DOHH2 (cell line): ENCODE measurements around the gene FOLR2.

ENCODE experiments used
- H3F3A ChIP-seq: fragments of 200-600 bp; sonication (generic), shearing (Covaris generic); 2 replicates; pipeline ENCODE4 v1.6.0; 2016; ENCODE audit warnings: antibody characterized with exemption, mild to moderate bottlenecking; ENCODE audit not compliant: control insufficient read depth, insufficient read depth
- H3K27ac ChIP-seq: fragments of 200-600 bp; sonication (generic); 2 replicates; pipeline ENCODE4 v1.5.1; 2014; ENCODE audit warnings: low read depth, mild to moderate bottlenecking, low read length, moderate library complexity
- H3K27me3 ChIP-seq: fragments of 200-600 bp; sonication (generic); 2 replicates; pipeline ENCODE4 v1.6.1; 2014; ENCODE audit warnings: mild to moderate bottlenecking, low read length, mixed read lengths; ENCODE audit not compliant: control insufficient read depth
- H3K36me3 ChIP-seq: fragments of 200-600 bp; sonication (generic); 2 replicates; pipeline ENCODE4 v1.6.1; 2014; ENCODE audit warnings: mild to moderate bottlenecking, low read length, moderate library complexity, mixed read lengths; ENCODE audit not compliant: control insufficient read depth
- H3K4me1 ChIP-seq: fragments of 200-600 bp; sonication (generic); 2 replicates; pipeline ENCODE4 v1.6.1; 2014; ENCODE audit warnings: mild to moderate bottlenecking, low read length, mixed read lengths; ENCODE audit not compliant: control insufficient read depth
- H3K4me2 ChIP-seq: fragments of 200-600 bp; sonication (generic); 2 replicates; pipeline ENCODE4 v1.6.0; 2014; ENCODE audit warnings: mild to moderate bottlenecking, low read length, moderate library complexity
- H3K4me3 ChIP-seq: fragments of 200-600 bp; sonication (generic); 2 replicates; pipeline ENCODE4 v1.5.1; 2014; ENCODE audit warnings: mild to moderate bottlenecking, low read length, mixed read lengths
- H3K79me2 ChIP-seq: fragments of 200-600 bp; sonication (generic); 2 replicates; pipeline ENCODE4 v1.6.1; 2014; ENCODE audit warnings: mild to moderate bottlenecking, low read length, mixed read lengths; ENCODE audit not compliant: control insufficient read depth
- H3K9me2 ChIP-seq: fragments of 200-600 bp; sonication (generic); replicated peaks from 2 replicates; pipeline ENCODE4 v1.6.1; 2014; ENCODE audit warnings: mild to moderate bottlenecking, low read length, mixed read lengths; ENCODE audit not compliant: control insufficient read depth
- H3K9me3 ChIP-seq: fragments of 200-600 bp; sonication (generic); 2 replicates; pipeline ENCODE4 v1.6.1; 2014; ENCODE audit warnings: antibody characterized with exemption, low read length, mixed read lengths; ENCODE audit not compliant: control insufficient read depth, insufficient read depth
- H4K20me1 ChIP-seq: fragments of 200-600 bp; sonication (generic); 2 replicates; pipeline ENCODE4 v1.6.0; 2014; ENCODE audit warnings: low read depth, mild to moderate bottlenecking, antibody characterized with exemption, low read length, moderate library complexity; ENCODE audit not compliant: control insufficient read depth, insufficient read depth
- CTCF ChIP-seq: fragments of 200-600 bp; sonication (generic); IDR thresholded peaks from one replicate; pipeline ENCODE4 v1.5.1; 2014; ENCODE audit warnings: antibody characterized with exemption, mild to moderate bottlenecking, low read depth, low read length; ENCODE audit not compliant: poor library complexity, severe bottlenecking
- EZH2phosphoT487 ChIP-seq: fragments of 200-600 bp; sonication (generic); IDR thresholded peaks from 2 replicates; pipeline ENCODE4 v1.6.1; 2017; ENCODE audit warnings: borderline replicate concordance, mild to moderate bottlenecking, antibody characterized with exemption, low read length, moderate library complexity, mixed read lengths

FOLR2 gene

GRCh38 chr11:72236774-72237111, 20.1 kb downstream of the FOLR2 start:
- no peak for TF ChIP-seq CTCF
- no peak for TF ChIP-seq EZH2phosphoT487
- H3K9me3 ChIP-seq, result no peaks in the 10 kb centered on the region
- H4K20me1 ChIP-seq, result peaks cover 9% of the 10 kb centered on the region; the same call in 1 of the 2 replicates

GRCh38 chr11:72237112-72237931, 20.7 kb downstream of the FOLR2 start:
- Histone ChIP-seq H3K36me3 (peaks cover 61% of the 10 kb centered on the region), H3K4me3 (no peak overlapping the region), H3K9me2 (no peaks in the 10 kb centered on the region), H3K4me2 (no peak overlapping the region), H3K4me1 (peaks cover 3% of the 10 kb centered on the region; the same call in 1 of the 2 replicates), H4K20me1 (peaks cover 9% of the 10 kb centered on the region; the same call in 1 of the 2 replicates), H3K27ac (no peak overlapping the region), H3K27me3 (peaks cover 32% of the 10 kb centered on the region), H3K9me3 (no peaks in the 10 kb centered on the region), H3K79me2 (no peaks in the 10 kb centered on the region), H3F3A (peaks cover 8% of the 10 kb centered on the region)
- no peak for TF ChIP-seq EZH2phosphoT487
- no peak for TF ChIP-seq CTCF

More at GRCh38 chr11:72236774-72237111, 20.1 kb downstream of the FOLR2 start:
- no peaks in the 10 kb centered on the region for H3K79me2 ChIP-seq
- H3K4me1 ChIP-seq, result peaks cover 3% of the 10 kb centered on the region; the same call in 1 of the 2 replicates
- H3K36me3 ChIP-seq, result peaks cover 67% of the 10 kb centered on the region
- peaks cover 8% of the 10 kb centered on the region for H3F3A ChIP-seq
- H3K27me3 ChIP-seq, result peaks cover 26% of the 10 kb centered on the region
- no peak overlapping the region for H3K27ac ChIP-seq
- no peak overlapping the region for H3K4me2 ChIP-seq
- no peak overlapping the region for H3K4me3 ChIP-seq
- H3K9me2 ChIP-seq, result no peaks in the 10 kb centered on the region

GRCh38 chr11:72238040-72238450, 21.5 kb downstream of the FOLR2 start:
- TF ChIP-seq CTCF (peak; percentile 93), EZH2phosphoT487 (no peak)
- Histone ChIP-seq H3K9me2 (no peaks in the 10 kb centered on the region), H3K4me3 (no peak overlapping the region), H3K79me2 (no peaks in the 10 kb centered on the region), H3K4me2 (no peak overlapping the region), H3F3A (peaks cover 8% of the 10 kb centered on the region), H3K36me3 (peaks cover 54% of the 10 kb centered on the region), H3K9me3 (no peaks in the 10 kb centered on the region), H3K27me3 (peaks cover 33% of the 10 kb centered on the region), H3K4me1 (peaks cover 3% of the 10 kb centered on the region; the same call in 1 of the 2 replicates), H4K20me1 (peaks cover 9% of the 10 kb centered on the region; the same call in 1 of the 2 replicates), H3K27ac (no peak overlapping the region)
